ENCODE measurements around the gene RNASE7. TPM values are rescaled to one million over a fixed set of nuclear protein-coding genes. Genes with fewer than 3 reads are reported as not detected.
A peak's percentile ranks its signal among the peaks of the same experiment; 100 is the strongest.
"Not testable (repeated sequence)": the region's sequence is repeated elsewhere in the genome, so short reads cannot be mapped to it uniquely, and the experiment has no call there.

Gene RNASE7
- total RNA-seq, 2 donors from 2014 or later: not detected

GRCh38 chr14:21036751-21037150 is 5.4 kb upstream of the RNASE7 start:
- no peak for TF ChIP-seq CTCF (IDR thresholded peaks at IDR 0.05)
- DNase-seq (ENCODE audit: low spot score): no peak
- Histone ChIP-seq H3K4me3 (no peak overlapping the region), H3K9me3 (no peaks in the 10 kb centered on the region), H3K27ac (peak overlapping the region in 1 of 2 donors; percentile 23), H3K27me3 (no peaks in the 10 kb centered on the region), H3K4me1 (peaks cover 0 to 23% of the 10 kb centered on the region in 2 donors), H3K36me3 (no peaks in the 10 kb centered on the region)

- Histone ChIP-seq H3K36me3 (no peaks in the 10 kb centered on the region), H3K4me1 (peaks cover 0 to 23% of the 10 kb centered on the region in 2 donors), H3K27ac (peak overlapping the region in 1 of 2 donors; percentile 23), H3K9me3 (no peaks in the 10 kb centered on the region), H3K4me3 (no peak overlapping the region), H3K27me3 (no peaks in the 10 kb centered on the region)
- no peak for DNase-seq (ENCODE audit: low spot score)
- TF ChIP-seq CTCF (IDR thresholded peaks at IDR 0.05): no peak
Measured at GRCh38 chr14:21037156-21037555, 5.0 kb upstream of the RNASE7 start.

- Histone ChIP-seq H3K9me3 (no peaks in the 10 kb centered on the region), H3K27me3 (no peaks in the 10 kb centered on the region), H3K4me3 (no peak overlapping the region), H3K27ac (peak overlapping the region; percentile 67 to 80), H3K4me1 (peaks cover 0 to 36% of the 10 kb centered on the region in 2 donors), H3K36me3 (no peaks in the 10 kb centered on the region)
- no peak for TF ChIP-seq CTCF (IDR thresholded peaks at IDR 0.05)
- DNase-seq (ENCODE audit: low spot score): peak; percentile 90
Measured at GRCh38 chr14:21038441-21039422, 3.4 kb upstream of the RNASE7 start.

- Histone ChIP-seq H3K9me3 (no peaks in the 10 kb centered on the region), H3K4me3 (no peak overlapping the region), H3K27me3 (no peaks in the 10 kb centered on the region), H3K4me1 (peaks cover 0 to 43% of the 10 kb centered on the region in 2 donors), H3K36me3 (no peaks in the 10 kb centered on the region), H3K27ac (peak overlapping the region; percentile 67 to 80)
- no peak for DNase-seq (ENCODE audit: low spot score)
- peak; percentile 46 to 83 for TF ChIP-seq CTCF (IDR thresholded peaks at IDR 0.05)
Measured at GRCh38 chr14:21039585-21040369, 2.4 kb upstream of the RNASE7 start.

GRCh38 chr14:21040370-21040925 is 1.7 kb upstream of the RNASE7 start:
- Histone ChIP-seq H3K36me3 (no peaks in the 10 kb centered on the region), H3K27ac (no peak overlapping the region), H3K9me3 (no peaks in the 10 kb centered on the region), H3K4me3 (no peak overlapping the region), H3K4me1 (peaks cover 0 to 43% of the 10 kb centered on the region in 2 donors), H3K27me3 (no peaks in the 10 kb centered on the region)
- no peak for DNase-seq (ENCODE audit: low spot score)
- no peak for TF ChIP-seq CTCF (IDR thresholded peaks at IDR 0.05)

- not testable (repeated sequence) for H3K9me3 ChIP-seq; H3K27ac ChIP-seq; H3K36me3 ChIP-seq; DNase-seq (ENCODE audit: low spot score); H3K4me3 ChIP-seq; H3K27me3 ChIP-seq
- H3K4me1 ChIP-seq: peaks cover 0 to 43% of the 10 kb centered on the region in 2 donors
Measured at GRCh38 chr14:21040941-21041340, 1.2 kb upstream of the RNASE7 start.

All from right atrium auricular region (tissue), 2 donors.